Activated CD8-positive, alpha-beta T cell treated with anti-CD3 and anti-CD28 coated beads for 36 hours (primary cell): Measurements from ENCODE around the gene SOCS3. TPM values are rescaled to one million over a fixed set of nuclear protein-coding genes. Genes with fewer than 3 reads are reported as not detected.
A peak's percentile ranks its signal among the peaks of the same experiment; 100 is the strongest.

ENCODE experiments used
- ATAC-seq: fragments of 200-7000 bp; cut with Tn5 transposase; one replicate; pipeline ENCODE4 v1.10.0; 2021; ENCODE audit warnings: mild to moderate bottlenecking, moderate library complexity
- CTCF ChIA-PET: fragments of 350-600 bp; sonication (Branson Sonifier 250); formaldehyde crosslinking; loops from one replicate; lab custom pipeline; 2021; ENCODE audit warnings: antibody characterized with exemption; lab: Charles Lee
- POLR2A ChIA-PET: fragments of 350-600 bp; sonication (Branson Sonifier 250); formaldehyde crosslinking; loops from one replicate; lab custom pipeline; 2021; ENCODE audit warnings: antibody characterized with exemption; lab: Charles Lee
- DNase-seq: peaks from one replicate; pipeline ENCODE4 v3.0.0-alpha.2; 2020
- H3K27ac Mint-ChIP-seq: one replicate; pipeline ENCODE4 v1.8.0; 2021; ENCODE audit warnings: mild to moderate bottlenecking, mixed read lengths
- H3K27me3 Mint-ChIP-seq: one replicate; pipeline ENCODE4 v1.8.0; 2021; ENCODE audit warnings: mixed read lengths
- H3K36me3 Mint-ChIP-seq: one replicate; pipeline ENCODE4 v1.8.0; 2021; ENCODE audit warnings: low read depth, mixed read lengths
- H3K4me1 Mint-ChIP-seq: one replicate; pipeline ENCODE4 v1.8.0; 2021; ENCODE audit warnings: low read depth, mixed read lengths
- H3K4me3 Mint-ChIP-seq: one replicate; pipeline ENCODE4 v1.8.0; 2021; ENCODE audit warnings: mild to moderate bottlenecking, moderate library complexity, mixed read lengths
- H3K9me3 Mint-ChIP-seq: one replicate; pipeline ENCODE4 v1.8.0; 2021; ENCODE audit warnings: mixed read lengths
- intact Hi-C: fragments of 100-400 bp; cut with micrococcal nuclease; formaldehyde crosslinking; loops from one replicate; pipeline ENCODE4 v1.10.0; 2022
- total RNA-seq, 2 experiments: library from RNA; stranded (reverse); gene quantifications; one replicate each; pipeline ENCODE4 v1.2.3, GENCODE V29; 2021
- TF ChIP-seq, protein P1 (sequence below): fragments of 200-600 bp; IDR thresholded peaks from one replicate; pipeline ENCODE4 v1.8.0; 2022; ENCODE audit warnings: antibody characterized with exemption, mild to moderate bottlenecking

Gene SOCS3
- total RNA-seq, 2 experiments from 2014 or later, result 48.6 to 49.1 TPM

DNA sequence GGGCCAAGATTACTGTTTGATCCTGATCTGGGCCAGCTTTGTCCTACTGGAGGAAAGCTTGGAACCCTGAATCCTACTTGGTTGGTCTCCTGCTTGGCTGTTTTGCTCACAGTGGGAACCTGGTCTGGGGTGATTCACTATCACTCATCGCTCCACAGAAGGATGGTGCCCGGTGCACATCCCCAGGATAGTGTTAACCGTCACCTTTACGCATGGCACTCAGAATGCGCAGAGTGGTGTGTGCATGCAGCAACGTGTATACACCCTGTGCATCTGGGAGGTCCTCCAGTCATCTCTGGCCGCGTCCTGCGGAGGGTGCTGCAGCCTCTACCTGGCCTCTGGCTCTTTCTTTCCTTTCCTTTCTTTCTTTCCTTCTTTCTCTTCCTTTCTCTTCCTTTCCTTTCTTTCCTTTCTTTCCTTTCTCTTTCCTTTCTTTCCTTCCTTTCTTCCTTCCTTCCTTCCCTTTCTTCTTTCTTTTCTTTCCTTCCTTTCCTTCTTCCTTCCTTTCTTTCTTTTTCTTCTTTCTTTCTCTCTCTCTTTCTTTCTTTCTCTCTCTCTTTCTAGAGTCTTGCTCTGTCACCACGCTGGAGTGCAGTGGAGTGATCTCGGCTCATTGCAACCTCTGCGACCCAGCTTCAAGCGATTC is 13.1 kb downstream of the SOCS3 start:
- H3K27me3 Mint-ChIP-seq, result no peaks in the 10 kb centered on the region
- ChIA-PET POLR2A (interaction anchor here (0.7 to 1.6 kb wide), 3 partner anchors 9 to 30 kb away, joined by 3 to 8 read pairs (median 4); no protein-coding TSS in a partner anchor), CTCF (interaction anchor here (0.7 kb wide), 1 partner anchor 14 kb away, joined by 3 read pairs; no protein-coding TSS in a partner anchor)
- ATAC-seq (no peak), DNase-seq (no peak)
- no peak overlapping the region for H3K4me3 Mint-ChIP-seq
- TF ChIP-seq, protein P1, sequence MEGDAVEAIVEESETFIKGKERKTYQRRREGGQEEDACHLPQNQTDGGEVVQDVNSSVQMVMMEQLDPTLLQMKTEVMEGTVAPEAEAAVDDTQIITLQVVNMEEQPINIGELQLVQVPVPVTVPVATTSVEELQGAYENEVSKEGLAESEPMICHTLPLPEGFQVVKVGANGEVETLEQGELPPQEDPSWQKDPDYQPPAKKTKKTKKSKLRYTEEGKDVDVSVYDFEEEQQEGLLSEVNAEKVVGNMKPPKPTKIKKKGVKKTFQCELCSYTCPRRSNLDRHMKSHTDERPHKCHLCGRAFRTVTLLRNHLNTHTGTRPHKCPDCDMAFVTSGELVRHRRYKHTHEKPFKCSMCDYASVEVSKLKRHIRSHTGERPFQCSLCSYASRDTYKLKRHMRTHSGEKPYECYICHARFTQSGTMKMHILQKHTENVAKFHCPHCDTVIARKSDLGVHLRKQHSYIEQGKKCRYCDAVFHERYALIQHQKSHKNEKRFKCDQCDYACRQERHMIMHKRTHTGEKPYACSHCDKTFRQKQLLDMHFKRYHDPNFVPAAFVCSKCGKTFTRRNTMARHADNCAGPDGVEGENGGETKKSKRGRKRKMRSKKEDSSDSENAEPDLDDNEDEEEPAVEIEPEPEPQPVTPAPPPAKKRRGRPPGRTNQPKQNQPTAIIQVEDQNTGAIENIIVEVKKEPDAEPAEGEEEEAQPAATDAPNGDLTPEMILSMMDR, result no peak
- H3K36me3 Mint-ChIP-seq, result no peaks in the 10 kb centered on the region
- peaks cover 48% of the 10 kb centered on the region for H3K4me1 Mint-ChIP-seq
- no peaks in the 10 kb centered on the region for H3K9me3 Mint-ChIP-seq
- no peak overlapping the region for H3K27ac Mint-ChIP-seq
- intact Hi-C loops, result no loop called here

DNA sequence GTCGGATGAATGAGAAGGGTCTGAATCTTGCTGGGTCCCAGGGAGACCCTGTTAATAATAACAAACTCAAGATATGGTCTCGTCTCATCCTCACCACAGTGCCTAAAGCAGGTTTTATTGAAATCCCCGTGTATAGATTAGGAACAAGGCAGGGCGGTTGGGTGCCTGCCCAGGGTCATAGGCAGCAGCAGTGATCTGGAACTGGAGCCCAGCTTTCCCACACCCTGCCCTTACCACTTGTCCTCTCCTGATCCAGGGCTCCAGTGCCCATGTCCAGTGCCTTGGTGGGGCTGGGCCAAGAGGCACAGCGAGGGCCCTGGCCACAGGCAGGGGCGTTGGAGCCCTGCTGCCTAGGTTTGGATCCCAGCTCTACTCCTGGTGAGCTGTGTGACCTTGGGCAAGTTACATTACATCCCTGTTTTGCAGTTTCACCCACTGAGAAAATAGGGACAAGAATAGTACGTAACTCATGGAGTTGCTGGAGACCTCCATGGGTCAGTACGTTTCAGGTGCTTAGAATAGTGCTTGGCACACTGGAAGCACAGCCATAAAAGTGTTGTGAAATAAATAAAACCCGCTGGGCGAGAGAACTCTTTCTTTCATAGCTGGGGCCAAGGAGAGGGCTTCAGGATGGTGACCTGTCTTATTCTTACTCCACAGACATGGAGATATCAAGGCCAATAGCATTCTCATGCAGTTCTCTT is 13.9 kb downstream of the SOCS3 start:
- DNase-seq (no peak), ATAC-seq (no peak)
- POLR2A ChIA-PET, result interaction anchor here (0.7 to 1.6 kb wide), 5 partner anchors 8 to 29 kb away, joined by 3 to 8 read pairs (median 4); no protein-coding TSS in a partner anchor
- Mint-ChIP-seq H3K9me3 (no peaks in the 10 kb centered on the region), H3K4me3 (no peak overlapping the region), H3K27ac (no peak overlapping the region), H3K27me3 (no peaks in the 10 kb centered on the region), H3K36me3 (no peaks in the 10 kb centered on the region), H3K4me1 (peaks cover 48% of the 10 kb centered on the region)
- intact Hi-C loops, result no loop called here
- TF ChIP-seq, protein P1, result no peak
- CTCF ChIA-PET, result no interaction called here

DNA sequence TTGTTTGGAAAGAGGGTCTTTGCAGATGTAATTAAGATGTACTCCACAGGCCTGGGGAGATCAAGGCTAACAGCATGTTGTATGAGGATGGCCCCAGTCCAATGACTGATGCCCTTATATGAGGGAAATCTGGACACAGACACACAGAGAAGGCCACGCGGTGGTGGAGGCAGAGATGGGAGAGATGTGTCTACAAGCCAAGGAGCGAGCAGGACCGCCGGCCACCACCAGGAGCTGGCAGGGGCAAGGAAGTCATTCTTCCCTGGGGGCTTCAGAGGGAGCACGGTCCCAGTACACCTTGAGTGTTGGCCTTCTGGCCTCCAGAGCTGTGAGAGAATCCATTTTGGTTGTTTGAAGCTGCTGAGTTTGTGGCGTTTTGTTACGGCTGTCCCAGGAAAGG is 14.7 kb downstream of the SOCS3 start:
- H3K9me3 Mint-ChIP-seq, result no peaks in the 10 kb centered on the region
- DNase-seq (no peak), ATAC-seq (no peak)
- intact Hi-C loops, result no loop called here
- H3K4me3 Mint-ChIP-seq, result no peak overlapping the region
- H3K27me3 Mint-ChIP-seq, result no peaks in the 10 kb centered on the region
- no peaks in the 10 kb centered on the region for H3K36me3 Mint-ChIP-seq
- TF ChIP-seq, protein P1, result no peak
- H3K4me1 Mint-ChIP-seq, result peaks cover 48% of the 10 kb centered on the region
- CTCF ChIA-PET, result interaction anchor here (1.0 kb wide), 1 partner anchor 27 kb away, joined by 4 read pairs; no protein-coding TSS in a partner anchor
- no peak overlapping the region for H3K27ac Mint-ChIP-seq
- POLR2A ChIA-PET, result interaction anchor here (0.8 to 1.6 kb wide), 3 partner anchors 9 to 12 kb away, joined by 3 to 8 read pairs (median 7); no protein-coding TSS in a partner anchor

DNA sequence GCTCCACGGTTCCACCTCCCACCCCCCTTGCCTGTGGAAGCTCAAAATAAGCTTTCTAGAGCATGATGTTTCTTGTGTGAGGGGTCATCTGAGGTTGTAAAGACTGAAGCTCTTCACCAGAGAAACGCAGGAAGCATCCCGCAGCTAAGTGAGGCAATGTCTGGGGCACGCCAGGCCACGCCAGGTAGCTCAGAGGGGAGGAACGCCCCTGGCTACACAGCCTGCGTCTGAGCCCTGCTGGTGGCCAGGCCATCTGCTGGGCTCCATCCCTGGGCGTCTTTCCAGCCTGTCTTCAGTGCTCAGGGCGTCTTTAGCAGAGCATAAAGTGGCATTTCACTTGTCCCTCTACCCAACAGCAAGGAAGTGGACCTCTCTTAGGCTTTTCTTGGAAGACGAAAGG is 15.2 kb downstream of the SOCS3 start:
- TF ChIP-seq, protein P1, result no peak
- intact Hi-C loops, result no loop called here
- H3K4me3 Mint-ChIP-seq, result no peak overlapping the region
- no peaks in the 10 kb centered on the region for H3K27me3 Mint-ChIP-seq
- H3K9me3 Mint-ChIP-seq, result no peaks in the 10 kb centered on the region
- ChIA-PET CTCF (interaction anchor here (1.0 to 1.3 kb wide), 4 partner anchors 11 to 259 kb away, joined by 3 to 7 read pairs (median 4); no protein-coding TSS in a partner anchor), POLR2A (interaction anchor here (1.1 to 1.8 kb wide), 4 partner anchors 10 to 37 kb away, joined by 5 to 9 read pairs (median 7); no protein-coding TSS in a partner anchor)
- H3K27ac Mint-ChIP-seq, result peak overlapping the region; percentile 13
- H3K36me3 Mint-ChIP-seq, result no peaks in the 10 kb centered on the region
- DNase-seq (no peak), ATAC-seq (no peak)
- H3K4me1 Mint-ChIP-seq, result peaks cover 46% of the 10 kb centered on the region
